HG03095 (cell line): ENCODE measurements around the gene MADCAM1.
"Not testable (repeated sequence)": the region's sequence is repeated elsewhere in the genome, so short reads cannot be mapped to it uniquely, and the experiment has no call there.

Experiments used
- ATAC-seq: cut with Tn5 transposase; IDR thresholded peaks from one replicate; pipeline ENCODE4 v1.9.1; 2021; ENCODE audit warnings: moderate library complexity; ENCODE audit not compliant: unreplicated experiment

The MADCAM1 gene

GRCh38 chr19:496112-496665 lies at the start of gene MADCAM1:
Gene MADCAM1 (plus strand): TSS chr19:496486. CDS start chr19:496500, 14 bp downstream.
- ATAC-seq: no peak

- no peak for ATAC-seq
Measured at GRCh38 chr19:447064-447426, 49.2 kb upstream of the MADCAM1 start.

GRCh38 chr19:447816-448560 lies 48.3 kb upstream of the MADCAM1 start:
- ATAC-seq: no peak

- ATAC-seq: no peak
Measured at GRCh38 chr19:449916-450315, 46.4 kb upstream of the MADCAM1 start.

GRCh38 chr19:450912-451481 lies 45.3 kb upstream of the MADCAM1 start:
- not testable (repeated sequence) for ATAC-seq

GRCh38 chr19:452829-453228 lies 43.5 kb upstream of the MADCAM1 start:
- ATAC-seq: no peak

- no peak for ATAC-seq
Measured at GRCh38 chr19:453606-454005, 42.7 kb upstream of the MADCAM1 start.

GRCh38 chr19:455031-455705 lies 41.1 kb upstream of the MADCAM1 start:
- ATAC-seq: no peak

- no peak for ATAC-seq
Measured at GRCh38 chr19:455851-456546, 40.3 kb upstream of the MADCAM1 start.

- ATAC-seq: no peak
Measured at GRCh38 chr19:456547-457110, 39.7 kb upstream of the MADCAM1 start.

GRCh38 chr19:457636-458035 lies 38.6 kb upstream of the MADCAM1 start:
- ATAC-seq: no peak

- ATAC-seq: no peak
Measured at GRCh38 chr19:458091-459042, 37.9 kb upstream of the MADCAM1 start.

- no peak for ATAC-seq
Measured at GRCh38 chr19:459724-460511, 36.4 kb upstream of the MADCAM1 start.

- ATAC-seq: no peak
Measured at GRCh38 chr19:460877-461720, 35.2 kb upstream of the MADCAM1 start, which contains the start of gene SHC2. Gene SHC2 (minus strand): TSS chr19:461033. CDS start chr19:460996, 37 bp downstream.

GRCh38 chr19:461721-462551 lies 34.4 kb upstream of the MADCAM1 start:
- no peak for ATAC-seq

GRCh38 chr19:463483-464207 lies 32.6 kb upstream of the MADCAM1 start:
- ATAC-seq: no peak

GRCh38 chr19:464208-464545 lies 32.1 kb upstream of the MADCAM1 start:
- ATAC-seq: no peak
